ENCODE results near the gene FBN1.
A peak's percentile ranks its signal among the peaks of the same experiment; 100 is the strongest.

The FBN1 gene

GRCh38 chr15:48498828-48499227, 146.7 kb downstream of the FBN1 start:
- TF ChIP-seq, protein P1, sequence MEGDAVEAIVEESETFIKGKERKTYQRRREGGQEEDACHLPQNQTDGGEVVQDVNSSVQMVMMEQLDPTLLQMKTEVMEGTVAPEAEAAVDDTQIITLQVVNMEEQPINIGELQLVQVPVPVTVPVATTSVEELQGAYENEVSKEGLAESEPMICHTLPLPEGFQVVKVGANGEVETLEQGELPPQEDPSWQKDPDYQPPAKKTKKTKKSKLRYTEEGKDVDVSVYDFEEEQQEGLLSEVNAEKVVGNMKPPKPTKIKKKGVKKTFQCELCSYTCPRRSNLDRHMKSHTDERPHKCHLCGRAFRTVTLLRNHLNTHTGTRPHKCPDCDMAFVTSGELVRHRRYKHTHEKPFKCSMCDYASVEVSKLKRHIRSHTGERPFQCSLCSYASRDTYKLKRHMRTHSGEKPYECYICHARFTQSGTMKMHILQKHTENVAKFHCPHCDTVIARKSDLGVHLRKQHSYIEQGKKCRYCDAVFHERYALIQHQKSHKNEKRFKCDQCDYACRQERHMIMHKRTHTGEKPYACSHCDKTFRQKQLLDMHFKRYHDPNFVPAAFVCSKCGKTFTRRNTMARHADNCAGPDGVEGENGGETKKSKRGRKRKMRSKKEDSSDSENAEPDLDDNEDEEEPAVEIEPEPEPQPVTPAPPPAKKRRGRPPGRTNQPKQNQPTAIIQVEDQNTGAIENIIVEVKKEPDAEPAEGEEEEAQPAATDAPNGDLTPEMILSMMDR (IDR thresholded peaks at IDR 0.05; ENCODE audit: low read depth, low read length, missing control alignments), result no peak
- DNase-seq (ENCODE audit: low read depth), result no peak
- H3K4me3 ChIP-seq (ENCODE audit: low read depth, low read length), result no peak overlapping the region
- in situ Hi-C loops (cut with HindIII; ENCODE audit: low sequenced_read_pairs), result no loop called here

- no peak overlapping the region for H3K4me3 ChIP-seq (ENCODE audit: low read depth, low read length)
- no peak for DNase-seq (ENCODE audit: low read depth)
- TF ChIP-seq, protein P1 (IDR thresholded peaks at IDR 0.05; ENCODE audit: low read depth, low read length, missing control alignments), result no peak
- in situ Hi-C loops (cut with HindIII; ENCODE audit: low sequenced_read_pairs), result no loop called here
These were observed 150.9 kb downstream of the FBN1 start for GRCh38 chr15:48494631-48495030.

- TF ChIP-seq, protein P1 (IDR thresholded peaks at IDR 0.05; ENCODE audit: low read depth, low read length, missing control alignments), result no peak
- in situ Hi-C loops (cut with HindIII; ENCODE audit: low sequenced_read_pairs), result no loop called here
- no peak for DNase-seq (ENCODE audit: low read depth)
- H3K4me3 ChIP-seq (ENCODE audit: low read depth, low read length), result no peak overlapping the region
These were observed 151.7 kb downstream of the FBN1 start for GRCh38 chr15:48493763-48494225.

GRCh38 chr15:48493084-48493762, 152.3 kb downstream of the FBN1 start:
- peak; percentile 72 for DNase-seq (ENCODE audit: low read depth)
- no peak overlapping the region for H3K4me3 ChIP-seq (ENCODE audit: low read depth, low read length)
- TF ChIP-seq, protein P1 (IDR thresholded peaks at IDR 0.05; ENCODE audit: low read depth, low read length, missing control alignments), result no peak
- in situ Hi-C loops (cut with HindIII; ENCODE audit: low sequenced_read_pairs), result no loop called here

GRCh38 chr15:48486228-48486627, 159.3 kb downstream of the FBN1 start:
- peak; percentile 59 for DNase-seq (ENCODE audit: low read depth)
- in situ Hi-C loops (cut with HindIII; ENCODE audit: low sequenced_read_pairs), result no loop called here
- no peak overlapping the region for H3K4me3 ChIP-seq (ENCODE audit: low read depth, low read length)
- TF ChIP-seq, protein P1 (IDR thresholded peaks at IDR 0.05; ENCODE audit: low read depth, low read length, missing control alignments), result no peak

DNA sequence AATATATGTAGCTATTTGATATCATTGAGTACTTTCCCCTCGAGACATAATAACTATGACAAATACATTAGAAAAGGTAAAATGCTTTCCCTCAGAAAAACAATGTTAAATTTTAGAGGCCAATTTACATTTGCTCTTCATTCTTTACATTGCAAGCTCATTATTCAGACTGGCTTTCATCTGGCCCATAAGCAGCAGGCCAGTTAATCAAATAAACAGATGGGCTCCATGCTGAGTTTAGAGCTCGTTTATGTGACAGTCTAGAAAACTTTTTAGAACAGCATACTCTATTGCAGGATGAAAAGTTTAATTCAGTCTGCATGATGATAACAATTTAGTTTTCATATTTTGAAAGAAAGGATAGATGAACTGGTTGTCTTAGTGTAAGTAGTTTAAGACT, 163.7 kb downstream of the FBN1 start:
- TF ChIP-seq, protein P1 (IDR thresholded peaks at IDR 0.05; ENCODE audit: low read depth, low read length, missing control alignments), result no peak
- H3K4me3 ChIP-seq (ENCODE audit: low read depth, low read length), result no peak overlapping the region
- DNase-seq (ENCODE audit: low read depth), result no peak
- in situ Hi-C loops (cut with HindIII; ENCODE audit: low sequenced_read_pairs), result no loop called here
